Skin of body (tissue), 2 donors: ENCODE data around the gene ZNF470. TPM values are rescaled to one million over a fixed set of nuclear protein-coding genes. Genes with fewer than 3 reads are reported as not detected.

Experiments
- DNase-seq: peaks from one replicate; lab custom pipeline; 2025; lab: John Stamatoyannopoulos, UW
- total RNA-seq: library from RNA; depleted of rRNA; stranded (reverse); fragments of >200 nt; gene quantifications from one replicate; pipeline ENCODE4 v1.2.3, GENCODE V29; 2014

Gene ZNF470
- total RNA-seq: 3.9 TPM

DNA sequence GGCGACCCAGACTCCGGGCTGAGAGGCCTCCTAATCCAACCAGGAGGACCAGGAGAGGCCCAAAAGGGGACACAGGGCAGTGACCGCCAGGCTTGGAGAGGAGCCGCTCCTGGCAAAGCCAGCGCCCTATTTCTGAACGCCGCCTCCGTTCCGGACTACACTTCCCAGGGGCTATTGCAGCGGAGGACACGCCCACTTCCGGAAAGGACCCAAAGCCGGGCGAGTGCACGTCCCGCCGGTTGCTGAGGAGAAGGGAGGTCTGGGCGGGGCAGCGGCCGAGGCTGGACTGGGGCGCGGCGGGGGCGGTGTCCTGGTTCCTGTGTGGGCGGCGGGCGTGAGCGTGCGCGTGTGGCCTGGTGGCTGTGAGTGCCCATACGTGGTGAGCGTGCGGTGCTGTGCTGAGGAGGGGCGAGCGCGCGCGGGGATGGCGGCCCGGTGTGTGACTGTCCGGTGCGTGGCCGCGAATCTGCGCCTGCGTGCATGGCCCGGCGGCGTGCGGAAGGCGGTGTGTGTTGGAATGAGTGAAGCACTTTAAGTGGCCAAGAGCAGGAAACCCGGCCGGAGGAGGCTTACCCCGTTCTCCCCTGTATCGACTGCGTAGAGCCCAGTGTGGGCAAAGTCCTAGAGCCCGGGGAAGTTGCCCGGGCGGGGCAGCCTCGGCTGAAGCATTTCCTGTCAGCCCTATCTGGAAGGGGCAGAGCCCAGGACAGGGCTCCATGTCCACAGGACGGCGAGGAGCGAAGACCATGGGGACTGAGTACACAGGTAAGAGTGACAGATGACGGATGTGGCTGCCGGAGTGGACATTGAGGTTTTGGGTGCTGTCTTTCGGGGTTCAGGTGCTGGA is at the start of gene ZNF470:
Gene ZNF470, plus strand, starts transcription at position 195 of the 847 bp plus-strand sequence. CDS start 2,844 bp downstream, outside the sequence.
- peak; percentile 87 for DNase-seq

DNA sequence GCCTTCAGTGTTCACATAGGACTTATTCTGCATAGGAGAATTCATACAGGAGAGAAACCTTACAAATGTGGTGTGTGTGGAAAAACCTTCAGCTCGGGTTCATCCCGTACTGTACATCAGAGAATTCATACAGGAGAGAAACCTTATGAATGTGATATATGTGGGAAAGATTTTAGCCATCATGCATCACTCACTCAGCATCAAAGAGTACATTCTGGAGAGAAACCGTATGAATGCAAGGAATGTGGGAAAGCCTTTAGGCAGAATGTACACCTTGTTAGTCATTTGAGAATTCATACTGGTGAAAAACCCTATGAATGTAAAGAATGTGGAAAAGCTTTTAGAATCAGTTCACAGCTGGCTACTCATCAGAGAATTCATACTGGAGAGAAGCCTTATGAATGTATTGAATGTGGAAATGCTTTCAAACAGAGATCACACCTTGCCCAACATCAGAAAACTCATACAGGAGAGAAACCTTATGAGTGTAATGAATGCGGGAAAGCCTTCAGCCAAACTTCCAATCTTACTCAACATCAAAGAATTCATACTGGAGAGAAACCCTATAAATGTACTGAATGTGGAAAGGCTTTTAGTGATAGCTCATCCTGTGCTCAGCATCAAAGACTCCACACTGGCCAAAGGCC is 41.9 kb upstream of the ZNF470 start:
- DNase-seq: no peak

DNA sequence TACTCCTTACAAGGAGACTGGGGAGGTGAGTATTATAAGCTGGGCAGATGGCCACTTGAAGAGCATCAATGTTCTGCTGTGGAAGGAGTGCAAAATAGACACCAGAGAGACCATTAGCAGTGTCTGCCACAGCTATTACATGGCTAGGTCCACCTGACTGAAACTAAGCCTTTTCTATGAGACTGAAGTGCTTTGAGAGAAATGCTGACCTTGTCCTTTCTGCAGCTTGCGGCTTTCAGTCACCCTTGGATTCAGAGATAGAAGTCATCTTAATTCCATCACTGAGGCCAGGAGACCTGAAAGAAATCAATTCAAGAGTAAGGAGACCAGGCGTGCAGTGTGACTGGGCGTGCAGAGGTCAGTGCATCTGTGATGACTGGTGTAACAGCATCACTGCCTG is 29.8 kb upstream of the ZNF470 start:
- DNase-seq: no peak

DNA sequence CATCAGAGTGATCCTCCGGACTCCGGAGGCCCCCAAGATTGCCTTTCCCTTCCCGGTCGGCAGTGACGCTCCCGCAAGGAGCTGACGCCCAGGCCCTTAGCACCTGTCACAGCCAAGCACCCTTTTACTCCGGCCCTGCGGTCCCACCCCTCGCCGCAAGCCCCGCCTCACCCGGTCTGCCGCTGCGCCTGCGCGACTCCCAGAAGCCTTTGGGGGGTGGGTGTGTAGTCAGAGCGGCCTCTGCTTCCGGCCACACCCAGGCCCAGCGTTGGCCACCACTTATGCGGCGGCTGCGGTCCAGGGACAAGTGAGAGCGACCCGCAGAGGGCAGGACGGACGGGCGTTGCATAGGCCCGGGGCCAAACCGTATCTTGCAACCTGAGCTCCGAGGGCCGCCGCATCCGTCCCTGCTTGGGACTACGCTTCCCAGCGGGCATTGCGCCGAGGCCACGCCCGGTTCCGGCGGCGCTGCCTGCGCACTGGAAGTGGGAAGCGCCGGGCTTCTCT is 29.0 kb upstream of the ZNF470 start:
- peak; percentile 88 for DNase-seq

DNA sequence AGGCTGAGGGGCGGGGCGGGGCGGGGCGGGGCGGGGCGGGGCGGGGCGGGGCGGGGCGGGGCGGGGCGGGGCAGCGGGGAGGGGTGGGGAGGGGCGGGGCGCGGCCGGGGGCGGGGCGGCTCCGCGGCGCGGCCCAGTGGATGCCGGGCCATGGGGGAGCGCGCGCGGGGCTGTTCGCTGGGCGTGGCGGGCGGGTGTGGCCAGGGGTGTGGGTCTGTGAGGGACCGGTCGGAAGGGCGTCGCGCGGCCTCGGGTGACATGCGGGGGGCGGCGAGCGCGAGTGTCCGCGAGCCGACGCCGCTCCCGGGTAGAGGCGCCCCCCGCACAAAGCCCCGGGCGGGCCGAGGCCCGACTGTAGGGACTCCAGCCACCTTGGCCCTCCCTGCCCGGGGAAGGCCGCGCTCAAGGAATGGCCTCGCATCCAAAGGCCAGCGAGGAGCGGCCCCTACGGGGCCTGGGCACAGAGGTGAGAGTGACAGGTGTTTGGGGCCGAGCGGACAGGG is 28.5 kb upstream of the ZNF470 start, which contains the start of gene ZFP28:
Gene ZFP28, plus strand, starts transcription at position 188 of the 503 bp plus-strand sequence. Its CDS starts 71 bp downstream, at position 259.
- DNase-seq: peak; percentile 72

DNA sequence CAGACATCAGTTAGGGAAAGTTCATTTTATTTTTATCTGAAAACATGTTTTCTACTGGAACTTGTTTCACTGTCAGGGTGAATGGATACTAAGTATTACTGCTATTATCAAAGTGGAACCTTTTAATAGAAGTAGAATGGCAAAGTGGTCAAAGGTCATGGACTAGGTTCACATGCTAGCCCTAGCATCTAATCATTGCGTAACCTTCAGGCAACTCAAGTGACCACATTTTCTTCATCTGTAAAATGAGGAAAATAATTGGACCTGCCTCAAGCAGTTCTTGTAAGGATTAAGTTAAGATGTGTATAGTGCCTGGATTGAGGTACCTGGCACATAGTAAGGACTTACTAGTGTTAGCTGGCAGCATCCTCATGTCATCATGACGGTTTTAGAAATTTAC is 23.5 kb upstream of the ZNF470 start:
- DNase-seq: no peak

DNA sequence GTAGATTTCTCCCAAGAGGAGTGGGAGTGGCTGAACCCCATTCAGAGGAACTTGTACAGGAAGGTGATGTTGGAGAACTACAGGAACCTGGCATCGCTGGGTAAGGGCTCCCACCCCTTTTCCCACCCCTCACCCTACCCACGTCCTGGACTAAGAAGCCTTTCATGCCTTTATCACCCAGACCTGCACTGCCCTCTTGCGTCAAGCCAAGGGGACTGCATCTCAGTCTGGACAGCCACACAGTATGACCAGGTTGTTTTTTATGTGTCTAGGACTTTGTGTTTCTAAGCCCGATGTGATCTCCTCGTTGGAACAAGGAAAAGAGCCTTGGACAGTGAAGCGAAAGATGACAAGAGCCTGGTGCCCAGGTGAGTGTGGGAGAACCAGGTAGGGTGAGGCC is 19.7 kb upstream of the ZNF470 start:
- DNase-seq: no peak

DNA sequence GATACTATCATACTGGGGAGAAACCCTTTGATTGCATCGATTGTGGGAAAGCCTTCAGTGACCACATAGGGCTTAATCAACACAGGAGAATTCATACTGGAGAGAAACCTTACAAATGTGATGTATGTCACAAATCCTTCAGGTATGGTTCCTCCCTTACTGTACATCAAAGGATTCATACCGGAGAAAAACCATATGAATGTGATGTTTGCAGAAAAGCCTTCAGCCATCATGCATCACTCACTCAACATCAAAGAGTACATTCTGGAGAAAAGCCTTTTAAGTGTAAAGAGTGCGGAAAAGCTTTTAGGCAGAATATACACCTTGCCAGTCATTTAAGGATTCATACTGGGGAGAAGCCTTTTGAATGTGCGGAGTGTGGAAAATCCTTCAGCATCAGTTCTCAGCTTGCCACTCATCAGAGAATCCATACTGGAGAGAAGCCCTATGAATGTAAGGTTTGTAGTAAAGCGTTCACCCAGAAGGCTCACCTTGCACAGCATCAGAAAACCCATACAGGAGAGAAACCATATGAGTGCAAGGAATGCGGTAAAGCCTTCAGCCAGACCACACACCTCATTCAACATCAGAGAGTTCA is 12.9 kb upstream of the ZNF470 start:
- DNase-seq: no peak

DNA sequence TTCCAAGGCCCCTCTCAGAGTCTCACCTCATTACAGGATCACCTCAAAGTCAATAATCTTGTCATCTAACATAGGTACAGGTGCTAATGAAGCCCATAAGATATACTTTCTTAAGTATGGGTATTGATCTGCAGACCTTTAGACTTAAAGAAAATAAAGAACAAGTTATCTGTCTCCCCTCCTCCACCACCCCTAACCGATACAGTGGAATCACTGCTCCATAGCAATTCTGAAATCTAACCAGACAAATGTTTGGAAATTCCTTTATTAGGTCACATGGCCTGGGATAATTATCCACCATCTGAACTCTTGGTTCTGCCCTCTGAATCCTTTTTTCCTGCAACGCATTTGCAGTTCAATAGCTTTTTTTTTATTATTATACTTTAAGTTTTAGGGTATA is 4.5 kb upstream of the ZNF470 start:
- DNase-seq: no peak

DNA sequence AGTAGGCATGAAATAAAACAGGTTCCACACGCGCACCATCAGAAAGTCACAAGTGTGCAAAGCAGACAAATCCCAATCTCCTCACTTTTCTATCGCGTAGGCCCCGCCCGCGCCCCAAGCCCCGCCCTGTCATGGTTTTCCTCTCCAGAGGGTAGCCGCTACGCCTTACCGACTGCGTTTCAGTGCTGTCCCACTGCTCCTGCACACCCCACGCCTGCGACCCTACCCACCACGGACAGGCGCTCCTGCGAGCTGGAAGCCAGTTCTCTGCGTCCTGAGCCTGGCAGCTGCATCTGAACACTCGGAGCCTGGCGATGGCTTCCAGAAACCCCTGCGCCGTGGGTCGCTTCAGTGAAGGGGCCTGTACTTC is 379 bp upstream of the ZNF470 start:
- DNase-seq: no peak

DNA sequence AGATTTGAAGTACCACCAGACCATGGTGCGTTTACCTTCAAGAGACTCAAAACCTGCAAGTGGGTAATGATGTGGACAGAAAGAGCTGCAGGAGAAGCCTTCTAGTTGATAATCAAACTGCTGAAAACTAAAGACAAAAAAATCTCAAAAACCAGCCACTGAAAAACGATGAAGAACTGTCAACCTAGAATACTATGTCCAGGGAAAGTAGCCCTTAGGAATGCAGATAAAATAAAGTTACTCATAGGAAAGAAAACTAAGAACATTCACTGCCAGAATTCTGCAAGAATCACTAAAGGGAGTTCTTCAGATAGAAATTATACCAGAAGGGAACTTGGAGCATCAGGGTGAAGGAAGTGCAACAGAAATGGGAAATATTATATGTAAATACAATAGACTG is 5.3 kb downstream of the ZNF470 start:
- DNase-seq: no peak

DNA sequence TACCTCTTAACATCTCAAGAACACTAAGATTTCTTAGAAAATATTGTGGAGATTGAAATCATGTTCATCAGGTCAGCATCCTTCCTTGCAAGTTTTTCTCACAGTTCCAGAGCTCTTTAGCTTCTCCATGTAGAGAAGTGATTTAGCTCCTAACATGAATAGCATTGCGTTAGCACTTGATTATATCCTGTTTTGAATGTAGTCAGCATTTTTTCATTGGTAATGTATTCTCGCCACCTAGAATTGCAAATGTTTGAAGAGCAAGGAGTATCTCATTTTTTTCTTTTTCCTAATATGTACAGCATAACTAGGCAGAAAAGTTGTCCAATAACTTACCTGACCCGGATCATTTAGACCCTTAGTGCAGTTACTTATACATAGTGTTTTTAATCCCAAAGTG is 6.6 kb downstream of the ZNF470 start:
- no peak for DNase-seq

DNA sequence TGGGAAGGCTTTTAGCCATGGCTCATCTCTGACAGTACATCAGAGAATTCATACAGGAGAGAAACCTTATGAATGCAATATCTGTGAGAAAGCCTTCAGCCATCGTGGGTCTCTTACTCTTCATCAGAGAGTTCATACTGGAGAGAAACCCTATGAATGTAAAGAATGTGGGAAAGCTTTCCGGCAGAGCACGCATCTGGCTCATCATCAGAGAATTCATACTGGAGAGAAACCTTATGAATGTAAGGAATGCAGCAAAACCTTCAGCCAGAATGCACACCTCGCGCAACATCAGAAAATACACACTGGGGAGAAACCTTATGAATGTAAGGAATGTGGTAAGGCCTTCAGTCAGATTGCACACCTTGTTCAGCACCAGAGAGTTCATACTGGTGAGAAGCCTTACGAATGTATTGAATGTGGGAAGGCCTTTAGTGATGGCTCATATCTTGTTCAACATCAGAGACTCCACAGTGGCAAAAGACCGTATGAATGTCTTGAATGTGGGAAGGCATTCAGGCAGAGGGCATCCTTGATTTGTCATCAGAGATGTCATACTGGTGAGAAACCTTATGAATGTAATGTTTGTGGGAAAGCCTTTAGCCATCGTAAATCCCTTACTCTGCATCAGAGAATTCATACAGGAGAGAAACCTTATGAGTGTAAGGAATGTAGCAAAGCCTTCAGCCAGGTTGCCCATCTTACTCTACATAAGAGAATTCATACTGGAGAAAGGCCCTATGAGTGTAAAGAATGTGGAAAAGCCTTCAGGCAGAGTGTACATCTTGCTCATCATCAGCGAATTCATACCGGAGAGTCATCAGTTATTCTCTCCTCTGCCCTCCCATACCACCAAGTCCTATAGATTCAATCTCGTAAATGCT is 10.7 kb downstream of the ZNF470 start:
- DNase-seq: no peak

DNA sequence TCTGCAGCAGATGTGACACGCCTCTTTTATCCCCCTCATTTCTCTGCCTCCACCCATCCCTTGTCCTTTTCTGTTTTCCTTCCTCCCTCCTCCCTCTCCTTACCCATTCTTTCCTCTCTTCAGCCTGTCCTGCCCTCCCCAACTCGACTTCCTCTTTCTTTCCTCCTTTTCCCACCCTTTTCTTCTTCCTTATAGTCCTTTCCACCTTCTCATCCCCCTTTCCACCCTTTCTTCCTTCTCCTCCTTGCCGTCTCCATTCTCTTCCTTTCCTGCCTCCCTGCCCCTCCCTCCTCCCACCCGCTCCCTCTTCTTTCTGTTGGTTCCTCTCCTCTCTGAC is 27.1 kb downstream of the ZNF470 start:
- DNase-seq: no peak

DNA sequence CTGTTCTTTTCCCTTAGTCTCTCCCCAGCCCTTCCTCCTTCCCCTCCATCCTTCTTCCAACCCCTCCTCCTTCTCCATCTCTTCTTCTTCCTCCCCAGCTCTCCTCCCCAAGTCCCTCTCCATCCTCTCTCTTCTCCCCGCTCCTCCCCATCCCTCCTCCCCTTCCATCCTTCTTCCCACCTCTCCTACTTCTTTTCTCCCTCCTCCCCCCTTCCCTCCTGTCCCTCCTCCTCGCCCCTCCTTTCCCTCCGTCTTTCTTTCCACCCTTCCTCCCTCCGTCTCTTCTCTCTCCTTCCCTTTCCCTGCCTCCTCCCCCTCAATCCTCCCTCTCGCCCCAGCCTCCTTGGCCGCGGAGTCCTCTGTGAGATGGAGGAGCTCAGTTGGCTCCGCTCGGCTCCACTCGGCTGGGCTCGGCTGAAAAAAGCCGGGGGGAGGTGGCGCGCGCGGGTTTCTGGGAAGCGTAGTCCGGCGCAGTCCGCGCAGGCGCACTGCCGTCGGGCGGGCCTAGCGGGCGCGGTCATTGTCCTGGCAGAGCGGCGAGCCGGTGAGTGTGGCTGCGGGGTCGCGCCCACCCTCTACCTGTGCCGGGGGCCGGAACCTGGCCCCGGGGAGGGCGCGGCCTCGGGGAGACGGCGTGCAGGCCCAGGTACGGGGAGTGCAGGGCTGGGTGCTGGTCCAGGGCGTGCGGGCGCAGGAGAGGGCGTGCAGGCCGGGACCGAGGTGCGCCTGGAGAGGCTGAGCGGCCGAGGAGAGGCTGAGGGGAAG is 27.7 kb downstream of the ZNF470 start, which contains the start of gene ZNF71:
Gene ZNF71, plus strand, starts transcription at position 520 of the 765 bp plus-strand sequence. CDS start 6,257 bp downstream, outside the sequence.
- DNase-seq: peak; percentile 75

DNA sequence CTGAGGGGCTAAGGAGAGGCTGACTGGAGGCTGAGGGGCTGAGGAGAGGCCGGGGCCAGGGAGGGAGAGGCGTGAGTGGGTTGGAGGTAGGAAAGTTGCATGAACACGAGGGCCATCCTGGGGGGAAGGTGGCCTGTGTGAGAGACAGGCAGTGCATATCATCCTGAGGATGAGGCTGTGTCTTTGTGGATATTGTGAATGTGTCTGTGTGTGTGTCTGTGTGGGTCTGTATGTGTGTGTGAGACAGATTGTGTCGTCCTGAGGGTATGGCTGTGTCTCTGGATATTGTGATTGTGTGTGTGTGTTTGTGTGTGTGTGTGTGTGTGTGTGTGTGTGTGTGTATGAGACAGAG is 28.3 kb downstream of the ZNF470 start:
- DNase-seq: no peak

DNA sequence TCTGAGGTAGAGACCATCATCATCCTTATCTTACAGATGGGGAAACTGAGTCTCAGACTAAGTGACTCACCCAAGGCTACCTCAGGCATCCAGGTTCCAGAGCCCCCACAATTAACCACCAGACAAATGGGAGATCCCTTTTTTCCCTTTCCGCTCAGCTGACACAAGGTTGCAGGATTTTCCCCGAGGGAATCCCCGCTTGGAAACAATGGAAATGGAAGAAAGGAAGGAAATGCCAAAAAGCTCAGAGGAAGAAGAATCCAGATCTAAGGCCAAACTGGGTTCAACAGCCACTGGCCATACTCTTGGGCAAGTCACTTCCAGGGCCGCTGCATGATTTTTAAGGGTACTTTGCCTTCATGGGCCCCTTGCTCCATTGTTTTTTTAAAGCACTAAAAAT is 29.4 kb downstream of the ZNF470 start:
- DNase-seq: no peak

DNA sequence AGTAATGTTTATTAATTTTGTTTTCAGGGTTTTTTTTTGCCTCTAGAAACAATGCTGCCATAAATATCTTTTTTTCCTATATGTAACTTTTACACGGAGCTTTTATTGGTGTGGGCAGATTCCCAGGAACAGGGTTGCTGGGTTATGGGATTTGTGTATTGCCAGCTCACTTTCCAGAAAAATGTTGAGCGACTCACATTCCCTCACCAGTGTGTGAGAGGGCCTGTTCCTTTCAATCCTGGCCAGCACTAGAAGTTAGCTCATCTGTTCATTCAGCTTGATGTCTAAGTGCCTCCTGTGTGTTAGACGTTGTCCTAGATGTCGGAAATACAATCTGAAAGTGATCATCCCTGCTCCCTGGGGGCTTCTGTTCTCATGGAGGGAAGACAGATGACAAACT is 30.4 kb downstream of the ZNF470 start:
- no peak for DNase-seq

DNA sequence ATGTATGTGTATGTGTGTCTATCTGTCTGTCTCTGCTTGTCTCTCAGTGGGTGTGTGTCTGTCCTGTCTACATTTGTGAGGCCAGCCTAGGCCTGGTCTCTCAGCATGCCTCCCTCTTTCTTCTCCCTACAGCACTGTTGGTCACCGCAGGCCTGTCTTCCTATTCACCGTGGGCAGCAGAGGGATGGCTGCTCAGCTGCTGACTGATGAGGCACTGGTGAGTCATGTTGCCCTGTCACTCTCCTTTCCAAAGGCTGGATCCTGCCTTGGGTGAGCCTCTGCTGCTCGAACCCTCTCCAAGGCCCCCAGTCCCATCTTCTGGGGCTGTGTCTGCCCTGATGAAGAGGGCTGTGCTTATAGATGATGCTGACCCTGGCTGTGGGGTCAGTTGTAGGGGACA is 34.1 kb downstream of the ZNF470 start:
- no peak for DNase-seq

DNA sequence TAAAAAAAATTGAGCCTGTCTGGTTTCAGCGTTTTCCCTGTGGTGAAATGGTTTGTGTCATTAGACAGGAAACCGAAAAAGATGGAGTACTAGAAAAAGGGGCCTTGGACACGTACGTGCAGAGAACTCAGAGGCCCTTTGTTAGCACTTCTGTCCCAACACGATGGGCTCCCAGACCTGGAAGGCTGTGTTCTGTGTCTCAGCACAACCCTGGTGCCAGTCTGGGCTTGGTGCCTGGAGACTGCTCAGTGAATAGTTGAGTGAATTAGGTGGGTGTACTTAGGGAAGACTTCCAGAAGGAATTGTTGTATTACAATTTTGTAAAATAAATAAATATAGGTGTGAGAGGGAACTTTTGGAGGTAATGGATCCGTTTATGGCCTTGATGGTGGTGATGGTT is 36.6 kb downstream of the ZNF470 start:
- no peak for DNase-seq
